IPS-NIHi7 (cell line): ENCODE data around the gene PNMA8C.

Experiments used
- DNase-seq: peaks from one replicate; pipeline ENCODE4 v3.0.0; 2012; ENCODE audit warnings: mixed read lengths; ENCODE audit errors: extremely low spot score

Gene PNMA8C

DNA sequence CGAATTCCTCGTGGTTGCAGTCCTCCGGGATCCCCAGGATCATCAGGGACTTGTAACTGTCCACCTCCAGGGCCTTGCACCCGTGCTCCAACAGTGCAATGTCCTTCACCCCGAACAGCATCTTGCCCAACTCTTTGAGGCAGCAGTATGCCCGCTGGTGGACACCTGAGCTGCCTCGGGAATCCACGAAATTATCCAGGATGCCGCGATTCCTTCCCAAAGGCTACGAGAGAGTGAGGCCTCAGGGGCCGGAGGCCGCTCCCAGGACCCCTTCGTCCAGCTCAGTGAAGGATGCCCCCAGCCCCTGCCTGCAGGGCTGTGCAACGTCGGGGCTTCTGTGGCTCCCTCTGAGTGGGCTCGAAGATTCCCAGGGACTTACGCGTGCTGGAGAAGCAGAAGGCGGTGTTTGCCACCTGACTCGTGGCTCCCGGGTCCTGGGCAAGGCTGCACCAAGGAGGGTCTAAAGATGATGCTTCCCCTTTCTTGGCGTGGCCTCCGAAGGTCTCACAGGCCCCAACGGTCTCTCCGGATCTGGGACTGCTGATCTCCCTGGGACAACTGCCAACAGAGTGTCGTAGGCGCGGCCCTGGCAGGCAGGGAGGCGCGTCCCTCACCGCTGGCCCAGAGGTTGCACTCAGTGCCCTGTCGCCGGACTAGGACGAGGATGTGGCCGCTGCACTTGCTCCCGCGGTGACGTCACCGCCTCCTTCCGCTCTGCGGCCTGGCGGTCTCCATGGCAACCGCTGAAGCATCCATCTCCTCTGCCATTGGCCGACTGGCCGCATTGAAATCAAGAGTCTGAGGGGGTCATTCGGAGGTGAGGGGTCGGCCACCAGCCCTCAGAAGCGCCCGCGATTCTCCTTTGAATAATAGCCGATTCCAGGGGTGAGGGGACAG lies at the start of gene PNMA8C:
Gene PNMA8C (minus strand): TSS at position 698 of the 897 bp plus-strand sequence. CDS start 577 bp downstream, at position 121.
- peak; percentile 78 for DNase-seq

DNA sequence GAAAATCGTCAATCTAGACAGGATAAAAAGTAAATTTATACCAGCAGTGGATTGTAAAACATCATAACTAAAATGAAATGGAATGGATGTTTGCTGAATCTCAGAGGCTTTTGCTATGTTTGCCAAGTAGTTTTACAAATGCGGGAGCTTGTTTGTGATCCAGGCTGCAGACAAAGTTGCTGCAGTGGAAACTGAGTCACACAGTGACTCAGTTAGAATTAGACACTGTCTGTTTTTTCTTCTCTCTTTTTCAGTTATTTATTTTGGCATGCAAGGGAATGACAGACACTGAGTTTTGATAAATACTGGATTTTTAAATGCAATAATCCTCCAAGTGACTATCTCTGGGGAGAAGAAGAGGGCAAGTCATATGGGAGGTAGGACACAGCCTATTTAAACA lies 47.2 kb upstream of the PNMA8C start:
- no peak for DNase-seq

DNA sequence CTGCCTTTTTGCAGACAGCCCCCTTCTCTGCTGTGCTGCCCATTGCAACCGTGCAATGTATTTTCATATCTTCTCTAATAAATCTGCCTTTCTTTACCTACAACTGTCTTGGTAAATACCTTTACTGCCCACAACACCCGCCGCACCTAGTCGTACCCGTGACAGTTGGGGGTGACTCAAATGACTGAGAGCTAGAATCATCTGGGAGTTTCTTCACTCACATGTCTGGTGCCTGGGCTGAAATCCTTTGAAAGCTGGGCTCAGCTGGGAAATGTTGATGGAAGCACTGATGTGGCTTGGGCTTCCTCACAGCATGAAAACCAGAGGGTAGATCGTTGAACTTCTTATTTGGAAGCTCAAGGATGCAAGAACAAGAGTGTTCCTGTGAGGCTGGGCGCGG lies 45.5 kb upstream of the PNMA8C start:
- DNase-seq = no peak

DNA sequence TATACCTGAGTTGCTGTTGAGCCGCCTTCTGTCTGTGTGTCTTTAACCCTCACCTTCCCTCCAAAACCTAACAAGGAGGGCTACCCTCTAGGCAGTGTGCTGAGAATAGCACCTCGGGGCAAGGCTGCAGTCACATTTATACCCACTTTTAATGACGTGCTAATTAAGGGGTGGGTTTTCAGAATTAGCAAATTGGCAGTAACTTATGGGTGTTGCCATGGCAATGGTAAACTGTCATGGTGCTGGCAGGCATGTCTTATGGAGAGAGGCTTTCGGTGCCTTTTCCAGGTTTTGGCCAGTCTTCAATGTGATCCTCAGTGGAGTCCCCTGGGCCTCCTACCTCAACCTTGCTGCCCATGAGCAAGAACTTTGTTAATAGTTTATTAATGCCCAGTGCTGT lies 43.9 kb upstream of the PNMA8C start:
- DNase-seq = no peak

DNA sequence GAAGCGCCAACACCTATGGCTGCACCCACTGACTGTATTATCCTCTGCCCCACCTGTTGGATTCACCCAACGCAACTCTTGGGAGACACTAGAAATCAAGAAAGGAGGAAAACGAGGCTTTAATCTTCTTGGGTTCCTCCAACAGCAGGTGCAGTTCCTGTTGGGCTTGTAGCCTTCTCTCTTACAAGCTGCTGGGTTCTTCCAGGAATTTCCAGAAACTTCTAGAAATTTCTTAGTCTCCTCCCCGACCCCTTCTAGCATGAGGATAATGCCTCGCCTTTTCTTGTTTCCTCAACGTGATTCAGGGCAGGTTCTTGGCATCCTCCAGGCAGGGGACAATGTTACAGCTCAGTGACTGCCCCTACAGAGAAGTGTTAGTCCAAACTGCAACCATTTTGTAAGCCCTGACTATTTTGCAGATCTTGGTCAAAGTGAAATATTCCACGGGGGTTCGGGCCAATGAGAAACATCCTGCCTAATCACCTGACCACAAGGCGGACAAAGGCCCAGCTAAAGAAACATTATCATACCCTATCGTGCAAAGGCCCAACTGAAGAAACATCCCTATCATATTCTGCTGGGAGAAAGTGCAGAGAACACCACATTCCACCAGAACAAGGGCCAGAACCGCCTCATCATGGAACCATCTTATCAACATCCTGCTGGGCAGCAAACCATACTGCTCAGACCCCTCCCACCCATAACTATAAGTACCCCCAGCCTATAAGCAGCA lies 43.2 kb upstream of the PNMA8C start:
- DNase-seq = no peak

DNA sequence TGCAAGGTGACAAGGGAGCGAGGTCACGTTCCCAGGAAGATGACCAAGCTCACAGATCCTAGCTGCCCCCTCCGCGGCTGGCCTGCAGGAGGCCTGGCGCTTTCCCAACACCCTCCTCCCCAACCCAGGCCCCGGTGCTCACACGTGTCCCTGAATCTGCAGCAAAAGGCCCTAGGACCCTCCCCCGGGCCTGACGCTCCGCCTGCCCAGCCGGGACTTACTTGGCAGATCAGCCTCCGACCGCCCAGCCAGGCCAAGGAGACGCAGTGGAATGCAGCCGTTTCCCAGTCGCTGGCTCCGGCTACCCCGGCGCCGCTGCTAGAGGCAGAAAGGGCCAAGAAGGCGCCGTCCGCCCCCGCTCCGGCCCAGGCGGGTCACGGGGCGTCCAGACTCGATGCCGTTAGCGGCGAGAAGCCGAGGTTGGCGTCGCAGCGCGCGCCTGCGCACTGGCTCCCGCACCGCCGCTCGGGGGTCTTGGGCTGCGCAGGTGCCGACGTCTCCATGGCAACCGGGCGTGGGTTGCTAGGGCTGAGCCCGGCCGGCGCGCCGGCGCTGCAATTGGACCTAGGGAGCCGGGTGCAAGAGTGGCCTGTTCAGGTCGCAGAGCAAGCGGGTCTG lies 42.5 kb upstream of the PNMA8C start, which contains the start of gene PNMA8A:
Gene PNMA8A (minus strand): TSS at position 448 of the 618 bp plus-strand sequence. CDS start 528 bp downstream, outside the sequence.
- DNase-seq = peak; percentile 98

DNA sequence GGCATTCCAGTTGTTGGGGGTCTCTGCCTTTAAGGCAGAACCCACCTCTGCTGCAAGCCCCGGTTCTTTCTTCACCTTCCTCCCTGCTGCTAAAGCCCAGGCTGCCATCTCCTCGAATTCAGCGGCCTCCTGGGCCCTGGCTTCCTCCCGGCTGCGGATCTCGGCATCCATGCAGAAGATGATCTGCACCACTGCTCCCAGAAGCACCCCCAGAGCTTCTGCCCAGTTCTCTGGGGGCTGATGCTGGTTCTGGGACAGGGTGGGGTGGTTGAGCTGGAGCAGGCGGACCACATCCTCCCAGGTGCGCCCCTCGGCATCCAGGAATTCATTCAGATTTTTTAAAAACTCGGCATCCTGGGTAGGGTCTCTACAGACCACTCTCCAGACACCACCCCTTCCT lies 41.6 kb upstream of the PNMA8C start:
- no peak for DNase-seq

DNA sequence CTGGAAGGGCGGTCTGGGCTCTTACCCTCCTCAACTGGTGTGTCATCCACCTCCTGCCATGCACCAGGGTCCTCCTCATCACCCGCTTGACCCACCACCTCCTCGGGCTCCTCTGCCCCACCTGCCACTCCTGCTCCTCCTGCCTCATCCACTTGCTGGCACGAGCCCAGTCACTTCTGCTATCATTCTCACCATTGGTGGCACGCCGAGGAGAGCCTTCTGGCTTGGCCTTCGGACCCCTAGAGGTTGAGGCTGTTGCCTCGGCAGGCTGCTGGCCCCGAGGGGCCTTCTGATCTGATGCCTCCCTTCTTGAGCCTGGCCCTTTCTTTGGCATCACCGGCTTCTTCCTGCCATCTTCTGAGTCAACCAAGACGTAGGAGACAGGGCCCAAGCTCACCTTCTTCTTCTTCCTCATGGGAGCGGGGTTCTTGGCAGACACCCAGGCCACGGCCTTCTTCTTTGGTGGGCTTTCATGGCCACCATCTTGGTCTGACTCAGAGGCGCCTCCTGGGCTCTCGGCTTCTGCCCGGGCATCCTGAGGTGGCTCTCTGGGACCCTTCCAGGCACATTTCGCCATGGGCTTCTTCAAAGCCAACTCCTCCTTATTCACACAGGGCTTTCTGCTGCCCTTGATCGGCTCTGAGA lies 40.9 kb upstream of the PNMA8C start:
- no peak for DNase-seq

DNA sequence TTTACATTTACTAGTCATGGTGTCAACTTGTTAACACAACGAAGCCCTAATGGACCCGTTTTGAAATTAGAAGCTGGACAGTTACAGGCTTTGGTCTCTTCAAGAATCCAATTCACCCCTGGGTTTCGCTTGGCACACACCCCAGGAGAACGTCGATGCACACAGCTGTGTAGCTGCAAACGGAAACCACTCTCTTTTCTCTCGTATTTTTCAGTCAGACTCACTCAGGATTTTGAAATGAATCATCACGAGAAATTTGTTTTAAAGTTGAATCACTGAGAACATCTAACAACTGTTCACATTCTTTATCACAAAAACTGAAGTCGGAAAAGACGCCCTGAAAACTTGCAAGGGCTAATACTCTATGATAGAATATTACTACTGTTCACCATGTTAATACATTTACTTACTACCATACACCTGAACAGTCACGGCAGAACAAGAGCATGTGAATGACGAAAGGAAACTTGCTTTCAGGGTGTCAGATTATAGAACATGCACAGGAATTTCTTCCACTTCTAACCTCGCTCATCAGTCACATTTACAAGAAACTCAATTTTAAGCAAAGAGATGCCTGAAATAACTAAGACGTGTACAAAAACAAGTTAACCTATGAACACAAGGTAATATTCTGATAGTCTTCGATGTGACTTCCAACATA lies 37.9 kb upstream of the PNMA8C start:
- DNase-seq = no peak

DNA sequence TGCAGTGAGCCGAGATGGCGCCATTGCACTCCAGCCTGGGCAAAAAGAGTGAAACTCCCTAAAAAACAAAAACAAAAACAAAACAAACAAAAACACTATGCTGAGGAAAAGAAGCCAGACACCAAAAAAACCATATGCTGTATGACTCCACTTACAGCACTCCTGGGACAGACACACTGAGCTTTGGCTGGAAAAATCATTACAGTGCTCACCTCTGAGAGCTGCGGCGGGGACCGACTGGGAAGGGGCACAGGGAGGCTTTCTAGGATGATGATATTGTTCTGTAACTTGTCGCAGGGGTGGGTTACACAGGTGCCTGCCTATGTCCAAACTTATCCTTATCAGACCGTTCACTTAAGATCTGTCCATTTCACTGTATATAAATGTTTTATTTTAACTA lies 34.8 kb upstream of the PNMA8C start:
- no peak for DNase-seq

DNA sequence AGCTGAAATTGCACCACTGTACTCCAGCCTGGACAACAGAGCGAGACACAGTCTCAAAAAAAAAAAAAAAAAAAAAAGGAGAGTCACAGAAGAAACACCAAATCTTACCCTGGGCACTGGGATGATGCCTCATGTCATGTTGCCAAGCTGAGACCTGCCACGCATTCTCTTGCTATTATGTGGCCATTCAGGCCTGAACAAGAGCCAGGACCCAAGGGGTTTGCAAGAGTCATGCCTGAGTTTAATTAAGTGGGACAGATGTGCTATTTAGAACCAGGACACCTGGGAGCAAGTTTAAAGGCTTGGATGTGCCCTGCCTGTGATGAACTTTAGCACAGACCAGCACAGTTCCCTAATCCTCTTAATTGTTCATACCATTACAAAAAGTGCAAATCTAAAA lies 32.8 kb upstream of the PNMA8C start:
- DNase-seq = no peak

DNA sequence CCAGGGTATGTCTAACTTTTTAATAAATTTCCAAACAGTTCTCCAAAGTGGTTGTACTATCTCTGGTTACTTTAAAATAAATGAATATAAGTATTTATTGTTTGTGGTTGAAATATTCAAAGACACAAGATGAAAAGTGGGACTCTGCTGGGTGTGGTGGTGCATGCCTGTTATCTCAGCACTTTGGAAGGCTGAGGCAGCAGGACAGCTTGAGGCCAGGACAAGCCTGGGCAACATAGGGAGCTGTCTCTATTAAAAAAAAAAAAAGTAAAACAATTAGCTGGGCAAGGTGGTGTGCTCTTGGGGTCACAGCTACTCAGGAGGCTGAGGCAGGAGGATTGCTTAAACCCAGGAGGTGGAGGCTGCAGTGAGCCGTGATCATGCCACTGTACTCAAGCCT lies 32.2 kb upstream of the PNMA8C start:
- DNase-seq = no peak

DNA sequence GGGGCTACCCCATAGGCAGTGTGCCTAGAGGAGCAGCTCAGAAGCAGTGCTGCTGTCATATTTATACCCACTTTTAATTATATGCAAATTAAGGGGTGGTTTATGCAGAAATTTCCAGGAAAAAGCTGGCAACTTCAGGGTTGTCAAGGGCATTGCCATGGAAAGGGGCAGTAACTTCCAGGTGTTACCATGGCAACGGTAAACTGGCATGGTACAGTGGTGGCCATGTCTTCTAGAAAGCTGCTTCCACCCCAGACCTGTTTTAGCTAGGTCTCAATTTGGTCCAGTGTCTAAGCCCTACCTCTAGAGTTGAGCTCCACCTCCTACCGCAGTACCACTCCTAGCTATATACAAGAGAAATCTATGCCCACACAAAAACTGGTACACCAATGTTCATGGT lies 31.3 kb upstream of the PNMA8C start:
- no peak for DNase-seq

DNA sequence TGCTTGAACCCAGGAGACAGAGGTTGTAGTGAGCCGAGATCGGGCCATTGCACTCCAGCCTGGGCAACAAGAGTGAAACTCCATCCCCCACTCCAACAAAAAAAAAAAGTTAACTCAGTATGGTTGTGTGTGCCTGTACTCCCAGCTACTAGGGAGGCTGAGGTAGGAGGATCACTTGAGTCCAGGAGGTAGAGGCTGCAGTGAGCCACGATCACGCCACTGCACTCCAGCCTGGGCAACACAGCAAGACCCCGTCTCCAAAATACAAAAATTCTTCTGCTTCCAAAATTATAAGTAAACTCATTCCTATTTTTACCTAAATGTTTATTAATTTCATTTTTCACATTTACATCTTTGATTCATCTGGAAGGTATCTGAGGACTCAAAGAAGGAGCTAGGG lies 28.2 kb upstream of the PNMA8C start:
- no peak for DNase-seq

DNA sequence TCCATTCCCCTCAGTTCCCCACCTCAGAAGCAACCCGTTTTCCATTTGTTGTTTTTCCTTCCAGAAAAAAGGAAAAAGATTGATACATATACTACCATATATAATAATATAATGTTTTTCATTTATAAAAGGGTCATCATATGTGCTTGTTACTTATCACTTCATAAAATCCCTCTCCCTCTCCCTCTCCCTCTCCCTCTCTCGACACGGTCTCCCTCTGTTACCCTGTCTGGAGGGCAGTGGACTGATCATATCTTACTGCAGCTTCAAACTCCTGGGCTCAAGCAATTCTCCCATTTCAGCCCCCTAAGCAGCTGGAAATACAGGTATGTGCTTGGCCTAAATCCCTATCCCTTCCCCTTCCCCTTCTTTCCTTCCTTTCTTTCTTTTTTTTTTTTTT lies 25.5 kb upstream of the PNMA8C start:
- DNase-seq = no peak

DNA sequence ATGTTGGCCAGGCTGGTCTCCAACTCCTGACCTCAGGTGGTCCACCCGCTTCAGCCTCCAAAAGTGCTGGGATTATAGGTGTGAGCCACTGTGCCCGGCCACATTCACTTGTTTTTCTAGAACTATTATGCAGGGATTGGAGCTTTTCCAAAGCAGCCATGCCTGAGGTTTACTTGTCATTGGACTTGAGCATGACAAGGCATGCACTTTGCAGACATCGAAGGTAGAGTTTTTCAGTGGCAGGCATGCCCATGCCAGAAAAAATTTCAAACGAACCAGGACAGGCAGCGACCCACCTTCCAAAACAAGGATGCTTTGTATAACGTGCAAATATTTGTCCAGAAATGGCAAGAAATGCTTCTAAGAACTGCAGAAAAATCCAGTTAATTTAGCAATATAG lies 24.9 kb upstream of the PNMA8C start:
- no peak for DNase-seq

DNA sequence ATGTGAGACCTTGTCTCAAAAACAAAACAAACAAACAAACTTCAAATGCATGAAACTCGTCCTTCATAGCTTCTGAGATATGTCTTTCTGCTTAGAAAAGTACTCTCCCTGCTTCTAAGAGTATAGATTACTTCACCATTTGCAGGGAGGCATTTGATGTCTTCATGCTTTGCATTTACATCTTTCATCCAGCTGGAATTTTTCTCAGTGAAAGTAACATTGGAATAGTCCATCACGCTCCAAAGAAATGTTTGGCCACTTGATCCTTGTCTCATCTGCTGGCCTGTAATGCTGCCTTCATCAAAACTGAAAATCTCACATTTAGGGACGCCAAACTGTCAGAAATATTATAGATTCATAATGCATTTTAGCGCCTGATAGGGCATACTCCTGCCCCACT lies 23.4 kb upstream of the PNMA8C start:
- no peak for DNase-seq

DNA sequence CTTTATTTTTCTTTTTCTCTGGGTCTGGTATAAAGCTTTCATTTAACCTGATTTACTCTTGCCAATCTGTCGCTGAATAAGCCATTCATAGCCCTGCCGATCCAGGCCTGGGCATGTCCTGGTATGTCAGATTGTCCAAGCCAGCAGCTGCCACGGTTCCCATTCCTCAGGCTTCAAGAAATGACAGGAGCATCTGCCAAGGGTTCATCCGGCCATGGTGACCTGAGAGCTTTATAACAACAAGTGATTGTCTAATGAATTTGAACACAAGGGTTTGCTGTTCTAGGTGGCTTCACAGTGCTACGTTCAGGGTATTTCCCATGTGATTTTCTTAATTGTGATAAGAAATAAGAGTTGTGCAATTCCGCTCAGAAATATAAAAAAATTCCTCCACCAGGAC lies 22.6 kb upstream of the PNMA8C start:
- DNase-seq = no peak

DNA sequence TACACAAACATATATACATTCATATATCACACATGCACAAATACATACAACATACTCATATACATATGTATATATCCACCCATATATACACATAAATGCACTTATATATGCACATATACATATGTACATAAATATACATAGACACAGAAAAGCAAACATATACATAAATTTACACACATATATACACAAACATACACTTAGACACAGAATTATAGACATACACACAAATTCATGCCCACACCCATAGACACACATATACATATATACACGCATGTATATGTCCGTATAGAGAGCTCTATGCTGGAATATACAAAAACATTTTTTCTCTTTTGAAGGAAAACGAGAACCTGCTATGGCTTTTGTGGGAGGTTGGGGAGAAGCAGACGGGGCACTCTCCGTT lies 22.0 kb upstream of the PNMA8C start:
- DNase-seq = no peak

DNA sequence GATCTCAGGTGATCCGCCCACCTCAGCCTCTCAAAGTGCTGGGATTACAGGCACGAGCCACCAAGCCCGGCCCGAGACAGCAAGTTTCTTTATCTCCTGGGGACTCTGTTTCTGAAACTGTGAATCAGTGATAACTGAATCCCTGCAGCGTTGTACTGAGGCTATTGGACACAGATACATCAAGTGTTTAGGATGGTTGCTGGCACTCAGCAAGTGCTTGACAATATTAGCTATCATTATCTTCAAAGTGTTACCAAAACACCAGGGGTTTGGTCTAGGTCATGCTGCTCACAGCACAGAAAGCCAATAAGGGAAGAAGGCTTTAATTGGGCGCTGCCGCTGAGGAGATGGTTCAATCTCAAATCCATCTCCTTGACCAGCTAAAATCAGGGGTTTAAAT lies 20.5 kb upstream of the PNMA8C start:
- no peak for DNase-seq

DNA sequence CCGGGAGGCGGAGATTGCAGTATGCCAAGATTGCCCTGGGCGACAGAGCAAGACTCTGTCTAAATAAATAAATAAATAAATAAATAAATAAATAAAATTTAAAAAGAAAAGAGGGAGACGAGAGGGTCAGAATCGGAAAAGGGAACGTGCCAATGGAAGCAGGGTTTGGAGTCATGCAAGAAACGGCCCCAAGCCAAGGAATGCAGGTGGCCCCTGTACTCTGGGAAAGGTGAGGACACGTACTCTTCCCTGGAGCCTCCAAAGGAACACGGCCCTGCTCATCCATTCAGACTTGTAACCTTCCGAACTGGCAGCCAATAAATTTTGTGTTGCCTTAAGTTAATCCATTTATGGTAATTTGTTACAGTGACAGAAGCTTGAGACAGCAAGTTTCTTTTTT lies 19.9 kb upstream of the PNMA8C start:
- no peak for DNase-seq

DNA sequence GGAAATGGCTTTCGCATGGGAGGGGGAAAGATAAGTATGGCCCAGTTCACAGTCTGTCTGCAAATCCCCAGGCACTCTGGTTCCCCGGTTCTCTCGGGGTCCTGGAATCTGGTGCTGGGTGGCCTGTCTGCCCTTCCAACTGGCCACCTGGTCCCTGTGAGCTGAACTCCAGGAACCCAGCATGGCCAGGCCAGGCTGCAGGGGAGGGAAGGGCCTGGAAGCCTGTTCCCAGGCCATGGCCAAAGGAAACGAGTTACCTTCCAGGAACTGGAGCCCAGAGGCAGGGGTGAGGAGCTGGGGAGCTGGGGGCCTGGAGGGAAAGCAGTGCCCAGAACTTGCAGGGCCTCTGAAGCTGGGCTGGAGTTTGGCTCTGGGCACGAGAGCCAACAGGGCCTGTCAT lies 19.1 kb upstream of the PNMA8C start:
- DNase-seq = no peak
